Effector CD4-positive, alpha-beta T cell (primary cell): ENCODE data around the gene SNX25.
"Not testable (repeated sequence)": the region's sequence is repeated elsewhere in the genome, so short reads cannot be mapped to it uniquely, and the experiment has no call there.

ENCODE experiments used
- DNase-seq: peaks from one replicate; pipeline ENCODE4 v3.0.0-alpha.2; 2020

SNX25 gene

DNA sequence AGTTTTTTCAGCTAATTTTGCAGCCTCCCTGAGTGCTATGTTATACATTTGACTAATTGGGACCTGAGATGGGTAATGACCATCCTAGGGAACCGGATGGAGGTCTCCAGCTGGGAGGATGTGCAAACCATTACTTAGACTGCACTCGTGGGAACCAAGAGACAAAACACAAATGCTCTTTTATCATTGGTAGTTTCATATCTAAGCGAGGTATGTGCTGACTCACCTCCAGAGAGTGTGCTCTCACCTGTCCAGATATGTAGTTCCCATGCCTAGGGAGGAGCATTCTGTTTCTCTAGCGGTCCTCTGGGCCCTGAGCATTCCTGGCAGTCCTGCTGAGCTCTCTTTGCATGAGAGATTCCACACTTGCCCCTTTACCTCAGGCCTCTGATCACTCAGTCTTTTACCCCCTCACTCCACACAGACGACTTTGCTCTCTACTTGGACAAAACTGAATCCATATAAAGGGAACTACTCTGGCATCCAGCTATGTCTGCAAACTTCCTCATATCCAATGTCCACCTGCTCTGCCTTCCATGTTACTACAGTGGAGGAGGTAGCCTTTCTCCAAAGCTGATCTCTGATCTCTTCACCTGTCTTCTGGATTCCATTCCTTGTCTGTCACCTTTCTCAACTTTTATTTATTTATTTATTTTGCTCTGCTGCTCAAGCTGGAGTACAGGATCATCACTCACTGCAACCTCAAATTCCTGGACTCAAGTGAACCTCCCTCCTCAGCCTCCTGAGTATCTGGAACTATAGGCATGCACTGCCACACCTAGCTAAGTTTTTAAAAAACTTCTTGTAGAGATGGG, 97.9 kb downstream of the SNX25 start:
- DNase-seq: no peak

DNA sequence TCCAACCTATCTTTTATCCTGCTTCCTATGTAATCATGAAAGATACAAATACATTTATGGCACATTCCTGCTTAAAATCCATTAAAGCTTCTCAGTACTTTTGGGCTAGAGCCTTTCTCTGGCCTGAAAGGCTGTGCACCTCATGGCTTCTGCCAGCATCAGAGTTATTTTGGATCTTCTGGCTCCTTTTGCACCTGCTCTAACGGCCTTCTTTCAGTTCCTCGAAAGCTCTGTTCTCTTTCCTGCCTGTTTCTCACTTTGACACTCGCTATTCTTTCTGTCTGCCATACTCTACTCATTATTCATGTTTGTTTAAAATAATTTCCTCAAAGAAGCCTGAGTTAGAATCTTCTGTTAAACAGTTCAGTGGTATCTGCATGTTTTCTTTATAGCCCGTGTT, 100.4 kb downstream of the SNX25 start:
- no peak for DNase-seq

- DNase-seq: no peak
These were observed 101.9 kb downstream of the SNX25 start for GRCh38 chr4:185311113-185311888.

GRCh38 chr4:185312699-185313098, 103.3 kb downstream of the SNX25 start:
- DNase-seq: no peak

GRCh38 chr4:185317462-185317861, 108.1 kb downstream of the SNX25 start:
- not testable (repeated sequence) for DNase-seq

GRCh38 chr4:185317880-185318279, 108.5 kb downstream of the SNX25 start:
- no peak for DNase-seq

- DNase-seq: no peak
These were observed 109.3 kb downstream of the SNX25 start for GRCh38 chr4:185318679-185319078.

- no peak for DNase-seq
These were observed 113.4 kb downstream of the SNX25 start for GRCh38 chr4:185322803-185323202.

- DNase-seq: no peak
These were observed 114.2 kb downstream of the SNX25 start for GRCh38 chr4:185323606-185324005.

- not testable (repeated sequence) for DNase-seq
These were observed 115.0 kb downstream of the SNX25 start for GRCh38 chr4:185324361-185324760.

- not testable (repeated sequence) for DNase-seq
These were observed 116.3 kb downstream of the SNX25 start for GRCh38 chr4:185325721-185326120.

- DNase-seq: no peak
These were observed 119.2 kb downstream of the SNX25 start for GRCh38 chr4:185328586-185328985.

DNA sequence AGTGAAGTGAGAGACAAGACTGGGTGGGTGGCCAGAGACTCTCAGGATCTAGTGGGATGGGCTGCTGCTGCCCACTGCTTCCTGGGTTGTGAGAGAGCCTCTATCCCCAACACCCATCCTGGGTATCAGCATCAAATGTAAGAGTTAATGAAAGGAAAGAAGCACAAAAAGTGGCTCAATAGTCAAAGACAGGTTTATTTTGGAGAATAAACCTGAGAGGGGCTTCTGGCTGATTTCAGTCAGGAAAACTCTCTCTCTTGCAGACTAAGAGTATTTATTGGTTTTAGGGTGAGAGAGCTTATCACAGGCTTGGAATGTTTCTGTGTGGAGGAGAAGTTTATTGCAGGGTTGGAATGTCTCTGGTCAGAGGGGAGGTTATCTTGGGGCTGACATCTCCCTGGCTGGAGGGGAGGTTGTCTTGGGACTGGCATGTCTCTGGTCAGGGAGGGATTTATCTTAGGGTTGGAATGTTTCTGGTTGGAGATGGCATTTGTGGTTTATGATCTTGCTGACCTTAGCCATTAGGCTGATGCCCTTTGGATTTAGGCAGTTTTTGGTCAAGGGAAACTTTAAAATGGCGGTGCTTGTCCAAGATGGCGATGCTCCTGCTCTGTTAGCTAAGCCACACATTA, 120.6 kb downstream of the SNX25 start:
- not testable (repeated sequence) for DNase-seq

GRCh38 chr4:185332575-185333464, 123.4 kb downstream of the SNX25 start:
- no peak for DNase-seq

- DNase-seq: no peak
These were observed 124.9 kb downstream of the SNX25 start for GRCh38 chr4:185334326-185334725.

GRCh38 chr4:185335579-185335978, 126.2 kb downstream of the SNX25 start:
- no peak for DNase-seq

GRCh38 chr4:185339941-185340340, 130.5 kb downstream of the SNX25 start:
- DNase-seq: no peak

- no peak for DNase-seq
These were observed 132.0 kb downstream of the SNX25 start for GRCh38 chr4:185341377-185341776.

- DNase-seq: no peak
These were observed 132.4 kb downstream of the SNX25 start for GRCh38 chr4:185341841-185342240.

- DNase-seq: no peak
These were observed 134.6 kb downstream of the SNX25 start for GRCh38 chr4:185343726-185344581.

GRCh38 chr4:185344743-185345538, 135.5 kb downstream of the SNX25 start:
- DNase-seq: no peak
